SK-N-MC (cell line): ENCODE measurements around the gene CAMTA1.

Experiments
- EZH2 ChIP-seq: fragments of 200-600 bp; sonication (generic); IDR thresholded peaks from one replicate; pipeline ENCODE4 v1.6.1; 2017; ENCODE audit warnings: antibody characterized with exemption
- FOXP2 ChIP-seq: optimal IDR thresholded peaks from 2 replicates; pipeline ENCODE3; 2011; ENCODE audit warnings: mild to moderate bottlenecking, moderate library complexity; ENCODE audit not compliant: insufficient read depth; ENCODE audit errors: extremely low read length, control extremely low read depth
- POLR2AphosphoS5 ChIP-seq: IDR thresholded peaks from 2 replicates; pipeline ENCODE4 v1.6.1; 2012; ENCODE audit warnings: mild to moderate bottlenecking, low read depth, low read length, borderline replicate concordance

DNA sequence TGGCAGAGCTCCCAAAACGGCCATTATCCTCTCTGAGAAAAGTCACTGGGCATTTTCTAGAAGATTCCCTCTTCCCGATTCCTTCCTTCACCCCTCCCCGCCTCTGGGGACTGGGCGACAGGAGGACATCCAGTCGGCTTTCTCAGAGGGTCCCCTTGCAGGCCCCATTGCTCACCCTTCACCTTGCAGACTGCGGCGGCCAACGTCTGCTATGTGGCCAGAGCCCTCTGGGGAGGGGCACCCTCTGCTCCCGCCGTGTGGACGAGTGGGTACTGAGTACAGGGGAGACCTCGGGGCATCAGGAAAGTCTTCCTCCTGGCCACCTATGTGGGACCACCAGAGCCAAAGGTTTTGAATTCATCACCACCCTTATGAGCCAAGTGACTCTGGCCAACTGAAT, 692.3 kb downstream of the CAMTA1 start:
- TF ChIP-seq POLR2AphosphoS5: no peak
- TF ChIP-seq EZH2: no peak
- no peak for TF ChIP-seq FOXP2
